GM19238 (cell line): Measurements from ENCODE around the gene TGIF1.
"Not testable (repeated sequence)": the region's sequence is repeated elsewhere in the genome, so short reads cannot be mapped to it uniquely, and the experiment has no call there.

Source experiments
- DNase-seq: peaks from one replicate; pipeline ENCODE4 v3.0.0; 2011; ENCODE audit warnings: low spot score; ENCODE audit not compliant: insufficient read length

The TGIF1 gene

GRCh38 chr18:3455907-3456685, 6.1 kb downstream of the TGIF1 start:
- DNase-seq, result no peak

DNA sequence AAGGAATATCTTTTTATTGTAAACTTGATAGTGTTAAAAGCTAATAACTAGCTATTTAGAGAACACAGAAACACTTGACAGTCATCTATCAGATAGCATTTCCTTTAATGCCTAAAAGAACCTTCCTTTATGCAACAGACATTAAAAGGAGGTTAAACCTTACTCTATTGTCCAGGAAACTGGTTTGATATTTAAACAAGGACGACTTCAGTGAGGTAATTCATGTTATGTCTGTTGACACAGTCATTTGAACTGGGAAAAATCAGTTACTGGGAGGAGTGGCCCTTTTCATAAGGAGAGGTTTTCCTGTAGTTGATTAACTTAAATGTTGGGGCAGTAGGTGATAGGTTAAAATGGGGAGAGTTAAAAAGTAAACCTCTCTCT, 6.7 kb downstream of the TGIF1 start:
- DNase-seq, result no peak

- no peak for DNase-seq
Measured at GRCh38 chr18:3457261-3457724, 7.3 kb downstream of the TGIF1 start.

GRCh38 chr18:3458378-3458777, 8.4 kb downstream of the TGIF1 start:
- no peak for DNase-seq

GRCh38 chr18:3458952-3459853, 9.2 kb downstream of the TGIF1 start:
- no peak for DNase-seq

- DNase-seq, result no peak
Measured at GRCh38 chr18:3460823-3461398, 10.9 kb downstream of the TGIF1 start.

- no peak for DNase-seq
Measured at GRCh38 chr18:3461704-3462103, 11.7 kb downstream of the TGIF1 start.

- DNase-seq, result no peak
Measured at GRCh38 chr18:3463051-3463450, 13.1 kb downstream of the TGIF1 start.

- DNase-seq, result no peak
Measured at GRCh38 chr18:3466045-3466444, 16.1 kb downstream of the TGIF1 start.

DNA sequence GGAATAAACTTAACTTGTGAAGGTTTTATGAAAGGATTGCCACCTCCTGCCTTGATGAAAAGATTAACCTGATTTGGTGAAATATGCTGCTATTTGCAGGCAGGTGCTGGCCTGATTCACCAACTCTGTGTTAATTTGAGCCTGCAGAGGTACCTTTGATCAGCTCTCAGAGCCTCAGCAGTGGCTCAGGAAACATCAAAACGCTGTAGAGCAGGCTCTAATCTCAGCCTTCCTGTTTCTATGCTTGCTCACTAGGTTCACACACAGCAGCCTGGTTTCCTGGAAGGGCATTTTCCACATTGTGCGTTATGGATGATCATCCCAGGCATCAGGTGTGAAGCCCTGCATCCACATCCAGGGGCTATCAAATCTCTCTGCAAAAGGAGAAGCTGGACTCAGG, 16.9 kb downstream of the TGIF1 start:
- DNase-seq, result no peak

DNA sequence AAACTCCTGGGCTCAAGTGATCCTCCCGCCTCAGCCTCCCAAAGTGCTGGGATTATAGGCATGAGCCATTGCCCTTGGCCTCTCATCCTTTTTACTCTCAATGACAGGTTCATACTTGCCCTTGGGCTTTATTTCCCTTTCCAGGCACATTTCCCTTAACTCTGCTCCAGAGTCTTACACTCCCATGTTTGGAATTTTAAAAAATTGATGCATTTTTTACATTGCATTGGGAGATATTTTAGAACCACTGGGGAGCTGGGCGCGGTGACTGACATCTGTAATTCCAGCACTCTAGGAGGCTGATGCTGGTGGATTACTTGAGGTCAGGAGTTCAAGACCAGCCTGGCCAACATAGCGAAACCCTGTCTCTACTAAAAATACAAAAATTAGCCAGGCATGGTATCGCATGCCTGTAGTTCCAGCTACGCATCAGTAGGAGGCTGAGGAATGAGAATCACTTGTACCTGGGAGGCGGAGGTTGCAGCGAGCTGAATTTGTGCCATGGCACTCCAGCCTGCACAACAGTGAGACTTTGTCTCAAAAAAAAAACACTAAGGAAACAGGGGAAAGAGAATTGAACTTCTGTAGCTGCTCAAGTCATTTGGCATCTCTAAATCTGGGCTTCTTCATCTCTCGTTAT, 18.2 kb downstream of the TGIF1 start:
- no peak for DNase-seq

DNA sequence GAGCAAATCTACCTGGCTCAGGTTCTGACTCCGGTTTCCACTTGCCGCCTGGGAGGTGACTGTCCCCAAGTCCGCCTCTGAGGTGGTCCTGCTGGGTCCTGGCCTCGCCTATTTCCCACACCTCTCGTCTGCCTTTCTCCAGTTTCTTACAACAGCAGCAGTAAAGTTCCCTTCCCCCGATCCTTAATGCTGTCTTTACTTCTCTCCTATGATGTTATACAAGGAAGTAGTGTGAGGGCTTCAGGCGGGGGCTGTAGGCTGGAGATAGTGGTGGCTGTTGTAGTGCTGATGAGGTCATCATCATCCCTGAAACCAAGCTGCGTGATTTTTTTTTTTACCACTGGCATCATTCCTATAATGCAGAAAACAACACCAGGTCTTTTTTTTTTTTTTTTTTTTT, 18.9 kb downstream of the TGIF1 start:
- DNase-seq, result no peak

- DNase-seq, result no peak
Measured at GRCh38 chr18:3471141-3471648, 21.2 kb downstream of the TGIF1 start.

GRCh38 chr18:3472121-3472520, 22.1 kb downstream of the TGIF1 start:
- not testable (repeated sequence) for DNase-seq

DNA sequence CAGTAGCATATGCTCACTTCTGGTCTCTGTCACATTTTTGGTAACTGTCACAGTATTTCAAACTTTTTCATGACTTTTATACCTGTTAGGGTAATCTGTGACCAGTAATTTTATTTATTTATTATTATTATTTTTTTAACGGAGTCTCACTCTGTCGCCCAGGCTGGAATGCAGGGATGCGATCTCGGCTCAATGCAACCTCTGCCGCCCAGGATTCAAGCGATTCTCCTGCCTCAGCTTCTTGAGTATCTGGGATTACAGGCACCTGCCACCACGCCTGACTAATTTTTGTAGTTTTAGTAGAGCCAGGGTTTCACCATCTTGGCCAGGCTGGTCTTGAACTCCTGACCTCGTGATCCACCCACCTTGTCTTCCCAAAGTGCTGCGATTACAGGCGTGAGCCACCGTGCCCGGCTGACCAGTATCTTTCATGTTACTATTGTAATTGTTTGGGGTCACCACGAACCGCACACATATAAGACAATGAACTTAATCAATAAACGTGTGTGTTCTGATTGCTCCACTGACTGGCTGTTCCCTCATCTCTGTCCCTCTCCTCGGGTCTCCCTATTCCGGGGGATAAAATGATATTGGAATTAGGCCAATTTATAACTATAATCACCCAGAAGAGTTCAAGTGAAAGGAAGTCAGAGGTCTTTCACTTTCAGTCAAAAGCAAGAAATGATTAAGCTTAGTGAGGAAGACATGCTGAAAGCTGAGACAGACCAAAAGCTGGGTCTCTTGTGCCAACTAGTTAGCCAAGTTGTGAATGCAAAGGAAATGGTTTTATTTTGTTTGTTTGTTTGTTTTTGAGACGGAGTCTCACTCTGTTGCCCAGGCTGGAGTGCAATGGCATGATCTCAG, 22.9 kb downstream of the TGIF1 start:
- DNase-seq, result no peak

GRCh38 chr18:3478262-3478978, 28.4 kb downstream of the TGIF1 start:
- no peak for DNase-seq

- DNase-seq, result no peak
Measured at GRCh38 chr18:3479978-3480509, 30.1 kb downstream of the TGIF1 start.

- no peak for DNase-seq
Measured at GRCh38 chr18:3480827-3481573, 31.0 kb downstream of the TGIF1 start.

DNA sequence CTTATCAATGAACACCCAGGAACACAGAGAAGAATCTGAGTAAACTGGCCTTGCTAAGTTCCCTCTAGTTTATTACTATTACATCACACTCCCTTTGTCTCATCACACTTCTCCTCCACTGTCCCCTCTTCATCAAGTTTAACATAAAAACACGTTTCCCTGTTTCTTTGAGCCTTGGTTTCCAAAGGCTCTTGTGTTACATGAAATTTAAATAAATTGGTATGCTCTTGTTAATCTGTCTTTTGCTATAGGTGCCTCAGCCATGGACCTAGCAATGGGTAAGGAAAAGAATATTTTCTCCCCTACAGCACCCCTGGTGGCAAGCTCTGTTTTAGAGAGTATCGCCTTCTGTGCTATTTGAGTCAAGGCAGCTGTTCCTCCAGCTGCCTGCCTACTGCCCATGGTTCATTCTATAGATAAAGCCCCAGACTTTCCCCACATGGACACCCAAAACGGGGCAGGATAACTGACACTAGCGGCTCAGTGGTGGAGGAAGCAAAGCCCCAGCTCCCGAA, 31.8 kb downstream of the TGIF1 start:
- DNase-seq, result no peak
